HG02870 (cell line): ENCODE measurements around the gene HS6ST3.

ENCODE experiments used
- ATAC-seq: cut with Tn5 transposase; IDR thresholded peaks from one replicate; pipeline ENCODE4 v1.9.1; 2021; ENCODE audit warnings: mild to moderate bottlenecking, moderate library complexity; ENCODE audit not compliant: unreplicated experiment

HS6ST3 gene

GRCh38 chr13:96816261-96816660 lies 726.4 kb downstream of the HS6ST3 start:
- no peak for ATAC-seq

DNA sequence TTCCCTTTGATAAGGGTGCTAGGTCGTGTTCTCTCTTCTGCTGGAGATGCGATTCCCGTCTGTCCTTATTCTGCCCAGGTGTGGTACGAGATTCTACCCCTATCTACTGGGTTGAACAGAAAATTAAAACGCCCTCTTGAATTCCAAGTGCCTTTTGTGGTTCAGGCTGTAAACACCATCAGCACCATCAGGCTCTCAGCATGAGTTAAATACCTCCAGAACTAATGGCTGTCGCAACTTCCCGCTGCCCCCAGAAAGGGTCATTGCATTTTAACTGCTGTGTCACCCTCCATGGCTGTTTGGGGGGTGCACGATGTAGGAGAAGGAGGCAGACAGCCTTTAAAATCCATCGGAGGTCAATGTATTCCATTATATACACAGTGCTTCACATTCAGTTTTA lies 727.0 kb downstream of the HS6ST3 start:
- ATAC-seq = no peak

DNA sequence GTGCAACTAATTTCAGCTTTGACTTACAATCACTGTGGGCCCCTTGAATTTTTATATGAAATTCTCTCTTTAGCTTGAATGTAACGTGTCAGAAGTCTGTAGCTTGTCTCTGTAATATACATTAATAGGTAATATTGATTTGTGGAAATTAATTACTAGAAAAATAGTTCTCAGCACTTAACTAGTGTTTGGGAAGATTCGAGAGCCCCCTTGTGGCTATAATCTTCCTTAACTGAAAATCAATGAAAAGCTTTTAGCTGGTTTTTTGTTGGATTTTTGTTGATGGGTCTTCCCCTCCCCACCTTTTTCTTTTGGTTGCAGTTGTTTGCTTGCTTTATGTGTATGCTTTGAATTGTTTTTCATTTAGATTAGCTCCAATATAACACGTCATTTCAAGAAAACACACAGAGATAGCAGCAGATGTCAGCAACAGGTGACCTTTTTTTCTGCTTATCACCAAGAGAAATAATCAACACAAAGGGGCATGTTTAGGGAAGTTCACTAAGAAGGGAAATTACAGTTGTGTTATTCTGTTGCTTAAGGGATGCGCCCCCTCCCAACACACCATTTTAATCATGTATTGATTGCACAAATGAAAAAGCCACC lies 727.5 kb downstream of the HS6ST3 start:
- no peak for ATAC-seq

DNA sequence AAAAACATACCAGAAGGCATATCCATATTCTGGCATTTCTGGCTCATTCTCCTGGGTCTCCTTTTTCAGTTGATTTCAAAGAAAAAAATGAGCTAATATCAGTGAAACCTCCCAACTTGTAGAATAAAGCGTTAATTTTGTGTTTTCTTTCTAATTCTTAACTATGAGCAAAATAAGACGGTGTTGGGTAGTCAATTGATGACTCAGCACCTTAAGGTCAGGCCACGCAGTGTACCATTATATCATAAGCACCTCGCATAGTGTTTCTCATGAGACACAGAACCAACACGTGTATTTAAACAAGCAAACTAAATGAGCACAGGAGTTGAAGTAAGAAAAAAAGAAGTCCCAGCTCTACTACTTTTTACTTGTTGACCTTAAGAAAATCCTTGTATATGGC lies 729.5 kb downstream of the HS6ST3 start:
- no peak for ATAC-seq

- no peak for ATAC-seq
Observed at GRCh38 chr13:96821381-96821780, 731.5 kb downstream of the HS6ST3 start.

DNA sequence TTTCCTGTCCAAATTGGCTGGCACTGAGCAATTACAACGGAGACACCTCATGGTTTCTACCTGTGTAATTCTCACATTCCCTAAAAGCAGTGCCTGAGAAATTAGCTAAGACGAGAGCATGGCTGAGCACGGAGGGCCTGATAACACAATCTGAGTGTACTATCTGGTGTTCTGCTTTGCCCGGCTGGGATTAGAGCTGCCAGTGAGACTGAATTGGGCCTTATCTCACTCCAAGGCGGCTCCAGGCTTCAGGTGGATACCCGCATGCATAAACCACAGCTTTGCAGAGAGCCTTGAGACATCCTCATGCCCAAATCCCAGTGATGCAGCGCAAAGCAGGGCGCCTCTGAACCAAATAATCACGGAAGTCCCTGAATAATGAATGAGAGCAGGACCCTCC lies 732.1 kb downstream of the HS6ST3 start:
- ATAC-seq = no peak

DNA sequence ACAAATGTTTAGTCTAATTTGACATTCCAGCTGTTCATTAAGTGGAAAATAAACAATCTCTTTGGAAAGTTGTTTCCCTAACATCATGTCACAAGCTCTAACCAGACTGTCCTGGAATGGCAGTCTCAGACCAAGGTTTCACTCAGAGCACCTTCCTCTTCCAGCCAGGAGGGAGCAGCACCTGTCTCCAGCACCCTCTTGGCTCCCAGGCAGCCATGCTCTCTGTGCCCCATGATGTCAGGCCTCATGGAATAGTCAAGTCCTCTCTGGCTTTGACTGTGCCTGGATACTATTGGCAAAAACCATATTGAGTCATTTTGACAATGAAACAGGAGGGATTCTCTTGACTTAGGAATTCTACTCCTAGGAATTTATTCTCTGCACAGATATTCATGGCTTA lies 733.0 kb downstream of the HS6ST3 start:
- ATAC-seq = no peak

GRCh38 chr13:96824140-96824539 lies 734.2 kb downstream of the HS6ST3 start:
- ATAC-seq = no peak

- no peak for ATAC-seq
Observed at GRCh38 chr13:96825653-96826052, 735.7 kb downstream of the HS6ST3 start.

GRCh38 chr13:96834626-96835025 lies 744.7 kb downstream of the HS6ST3 start:
- ATAC-seq = no peak

DNA sequence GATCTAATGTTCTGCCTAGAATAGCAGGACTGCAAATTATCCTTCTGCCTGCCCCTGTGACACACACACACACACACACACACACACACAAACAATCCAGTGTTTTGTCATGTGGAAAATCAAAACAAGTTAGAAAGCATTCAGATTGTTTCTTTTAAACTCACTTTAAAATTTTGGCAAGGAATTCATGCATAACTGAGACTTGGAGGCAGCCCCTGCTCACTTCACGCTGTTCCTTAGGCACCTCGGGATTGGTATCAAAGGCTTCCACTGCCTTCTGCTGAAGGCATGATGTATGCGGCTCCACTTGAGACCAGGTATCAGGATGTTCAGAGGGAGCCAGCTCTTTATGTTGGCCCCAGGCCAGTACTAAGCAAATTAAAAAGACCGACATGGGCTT lies 745.6 kb downstream of the HS6ST3 start:
- no peak for ATAC-seq

- ATAC-seq = no peak
Observed at GRCh38 chr13:96836733-96837132, 746.8 kb downstream of the HS6ST3 start.

DNA sequence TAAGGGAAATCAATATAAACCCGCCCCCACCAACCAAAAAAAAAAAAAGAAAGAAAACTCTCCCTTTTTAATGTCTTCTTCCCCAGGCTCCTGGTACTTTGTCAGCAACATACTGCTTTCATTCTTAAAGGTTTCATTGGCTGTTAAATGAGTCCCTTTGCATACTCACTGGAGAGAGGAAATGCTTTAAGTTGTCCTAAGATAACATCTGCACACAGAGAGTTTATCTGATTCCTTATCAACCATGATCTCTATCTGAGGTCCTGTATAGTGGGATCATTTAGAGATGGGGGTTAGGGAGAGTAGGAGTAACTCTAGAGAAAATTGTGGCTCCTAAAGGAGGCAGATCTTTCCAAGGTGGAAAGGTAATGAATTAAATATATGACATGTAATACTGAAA lies 747.9 kb downstream of the HS6ST3 start:
- no peak for ATAC-seq

DNA sequence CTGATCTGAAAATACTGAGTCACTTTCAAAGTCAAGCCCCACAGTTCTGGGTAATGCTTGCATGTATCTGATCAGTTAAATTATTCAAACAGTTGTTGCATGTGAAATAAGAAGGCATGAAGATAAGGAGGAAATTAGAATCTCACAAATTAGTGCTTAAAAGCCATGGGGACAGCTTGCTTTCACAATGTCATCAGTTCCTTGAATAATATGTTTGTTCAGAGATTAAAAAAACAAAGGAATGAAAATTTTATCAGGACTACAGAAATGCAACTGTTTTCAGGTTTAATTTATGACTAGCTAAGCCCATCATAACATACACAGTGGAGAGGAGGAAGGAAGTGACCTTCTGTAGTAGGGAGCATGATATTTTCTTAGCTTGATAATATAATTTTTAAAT lies 754.3 kb downstream of the HS6ST3 start:
- ATAC-seq = no peak

DNA sequence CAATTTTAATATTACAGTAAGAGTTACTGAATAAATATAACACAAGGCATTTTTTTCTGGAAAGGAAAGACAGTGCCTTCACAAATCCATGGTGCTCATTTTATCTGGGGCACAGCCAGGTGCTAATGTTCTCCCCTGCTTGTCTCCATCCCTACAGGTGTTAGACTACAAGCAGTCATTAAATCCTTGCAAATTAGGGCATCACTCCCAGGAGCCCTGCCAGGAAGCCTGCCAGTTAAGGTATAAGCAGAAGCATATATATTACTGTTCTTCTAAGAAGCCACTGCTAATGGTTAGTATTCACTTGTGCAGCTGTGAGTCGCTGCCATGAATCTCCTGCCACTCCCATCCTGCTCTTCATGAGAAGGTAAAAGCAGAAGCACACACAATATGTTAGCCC lies 754.7 kb downstream of the HS6ST3 start:
- no peak for ATAC-seq

DNA sequence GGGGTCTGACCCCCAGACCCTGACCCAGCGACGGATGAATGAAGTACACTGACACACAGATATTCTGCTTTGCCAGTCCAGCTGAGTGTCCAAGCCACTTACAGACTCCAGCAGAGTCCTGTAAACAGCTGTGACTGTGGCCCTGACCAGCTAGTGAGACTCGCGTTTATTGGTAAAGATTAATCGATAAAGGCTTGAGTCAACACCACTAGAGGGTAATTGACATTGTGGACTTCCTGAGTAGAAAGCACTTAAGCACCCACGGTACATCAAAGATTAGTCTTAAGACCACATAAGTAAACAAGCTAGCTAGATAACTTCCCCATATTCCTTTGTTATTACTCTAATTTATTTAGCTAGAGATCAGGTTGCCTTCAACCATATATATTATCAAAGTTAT lies 758.4 kb downstream of the HS6ST3 start:
- ATAC-seq = no peak

DNA sequence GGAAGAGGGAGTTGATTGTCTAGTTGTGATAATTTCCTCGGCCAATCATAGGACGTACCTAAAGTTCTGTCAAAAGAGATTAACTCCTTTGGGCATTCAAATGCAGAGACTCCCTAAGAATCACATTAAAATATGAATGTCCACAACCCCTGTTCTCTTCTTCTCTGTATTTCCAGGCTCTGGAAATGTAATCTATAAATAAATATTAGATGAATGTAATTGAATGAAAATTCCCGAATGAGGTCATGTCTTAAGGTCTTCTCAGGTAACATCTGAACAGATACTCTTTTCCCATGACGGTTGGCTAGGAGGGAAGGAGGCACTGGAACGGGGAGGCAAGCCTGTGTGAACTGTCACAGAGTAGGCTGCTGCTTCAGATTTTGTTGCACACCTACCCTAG lies 759.2 kb downstream of the HS6ST3 start:
- ATAC-seq = no peak

- no peak for ATAC-seq
Observed at GRCh38 chr13:96850538-96851145, 760.7 kb downstream of the HS6ST3 start.

DNA sequence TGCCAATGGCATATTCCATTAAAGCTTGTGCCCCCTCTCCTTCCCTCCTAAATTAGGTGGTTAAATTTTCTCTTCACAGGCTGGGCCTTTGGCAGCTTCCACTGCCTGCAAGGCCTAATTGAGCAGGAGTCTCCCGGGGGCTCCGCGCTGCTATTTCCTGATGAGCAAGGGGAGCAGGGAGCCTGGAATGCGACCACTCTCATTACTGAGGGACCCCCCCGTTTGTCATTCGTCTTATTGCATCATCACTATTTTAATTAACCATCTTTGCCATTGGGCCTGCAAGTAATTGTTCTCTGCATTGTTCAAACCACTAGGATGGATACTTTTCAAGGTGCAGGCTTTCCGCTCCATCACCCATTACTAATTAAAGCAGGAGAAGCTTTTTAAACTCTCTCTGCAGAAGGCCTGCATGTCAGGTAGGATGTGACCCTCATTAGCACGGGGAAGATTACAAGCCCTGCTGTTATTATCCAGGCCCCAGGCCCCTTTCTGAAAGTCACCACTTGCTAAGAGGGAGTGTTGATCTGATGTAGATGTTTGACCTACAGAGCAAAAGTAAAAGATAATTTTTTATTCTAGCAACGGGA lies 762.0 kb downstream of the HS6ST3 start:
- no peak for ATAC-seq

DNA sequence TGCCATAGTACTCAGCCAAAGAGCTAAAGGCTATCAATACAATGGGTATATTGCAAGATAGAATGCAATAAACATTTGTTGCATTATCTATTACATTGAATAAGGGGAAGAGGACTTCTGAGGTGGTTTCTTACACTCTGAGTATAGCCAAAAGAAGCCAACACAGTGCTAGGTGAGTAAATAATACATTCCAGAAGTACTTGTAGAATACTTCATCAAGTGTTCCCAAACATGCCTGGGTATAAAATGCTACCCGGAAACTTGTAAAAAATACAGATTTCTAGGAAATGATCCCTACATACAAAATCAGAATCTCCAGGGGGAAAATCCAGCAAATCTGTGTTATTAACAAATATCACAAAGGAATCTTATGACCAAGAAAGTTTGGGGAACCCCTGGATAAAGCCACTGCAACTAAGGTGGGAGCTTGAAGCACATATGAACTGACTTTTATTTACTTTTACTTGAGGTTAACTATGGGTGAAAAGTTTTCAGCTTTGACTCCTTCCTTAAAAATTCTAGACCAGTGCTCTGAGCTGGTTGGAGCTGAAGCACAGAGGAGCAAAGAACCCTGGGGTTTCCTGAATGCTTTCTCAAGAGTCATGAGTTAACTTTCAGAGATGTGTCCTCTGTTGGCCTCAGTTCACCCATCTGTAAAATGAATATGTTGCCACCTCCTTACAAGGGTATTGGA lies 768.4 kb downstream of the HS6ST3 start:
- ATAC-seq = no peak

- no peak for ATAC-seq
Observed at GRCh38 chr13:96860882-96861281, 771.0 kb downstream of the HS6ST3 start.

GRCh38 chr13:96862093-96862492 lies 772.2 kb downstream of the HS6ST3 start:
- no peak for ATAC-seq
